WTC11 (cell line): ENCODE measurements around the gene CD300A.

Experiments used
- ATF1 ChIP-seq: sonication (generic); formaldehyde crosslinking; IDR thresholded peaks from 2 replicates; pipeline ENCODE4 v1.8.1; 2023; ENCODE audit warnings: mild to moderate bottlenecking, moderate library complexity, missing genetic modification reagents
- ATF3 ChIP-seq: sonication (generic); formaldehyde crosslinking; conservative IDR thresholded peaks from 2 replicates; pipeline ENCODE4 v1.8.1; 2022; ENCODE audit warnings: mild to moderate bottlenecking, missing genetic modification reagents
- CTCF ChIP-seq: fragments of 200-600 bp; IDR thresholded peaks from 2 replicates; pipeline ENCODE4 v1.8.0; 2022; ENCODE audit warnings: antibody characterized with exemption
- ESRRA ChIP-seq: sonication (generic); formaldehyde crosslinking; IDR thresholded peaks from 2 replicates; pipeline ENCODE4 v1.8.1; 2022; ENCODE audit warnings: mild to moderate bottlenecking, missing genetic modification reagents, borderline replicate concordance
- HMGXB4 ChIP-seq: sonication (generic); formaldehyde crosslinking; IDR thresholded peaks from 2 replicates; pipeline ENCODE4 v1.8.1; 2023; ENCODE audit warnings: mild to moderate bottlenecking, moderate library complexity, missing genetic modification reagents
- JAZF1 ChIP-seq: fragments of 250-450 bp; sonication (Bioruptor Pico); IDR thresholded peaks from 2 replicates; pipeline ENCODE4 v1.9.0; 2021; ENCODE audit warnings: moderate library complexity, mild to moderate bottlenecking, inconsistent platforms
- MAX ChIP-seq: sonication (generic); formaldehyde crosslinking; IDR thresholded peaks from 2 replicates; pipeline ENCODE4 v1.8.0; 2022; ENCODE audit warnings: mild to moderate bottlenecking, missing genetic modification reagents
- TEAD4 ChIP-seq: sonication (generic); formaldehyde crosslinking; IDR thresholded peaks from 2 replicates; pipeline ENCODE4 v1.8.0; 2022; ENCODE audit warnings: mild to moderate bottlenecking, missing genetic modification reagents

GRCh38 chr17:74430706-74431567 lies 35.5 kb upstream of the CD300A start:
- TF ChIP-seq CTCF (no peak), ATF3 (CRISPR knock-in tag) (no peak), JAZF1 (CRISPR knock-in tag) (no peak), MAX (no peak), ATF1 (CRISPR knock-in tag) (no peak), TEAD4 (no peak), HMGXB4 (CRISPR knock-in tag) (peak; percentile 54), ESRRA (CRISPR knock-in tag) (no peak)
